GM12878 (cell line): ENCODE results near the gene OR8G5.
"Not testable (repeated sequence)": the region's sequence is repeated elsewhere in the genome, so short reads cannot be mapped to it uniquely, and the experiment has no call there.

Experiments
- CEBPB ChIP-seq, 2 experiments: fragments of 150-350 bp in 1 of 2; IDR thresholded peaks; 2 replicates each; pipeline ENCODE4 v1.6.1; 2012 to 2014; ENCODE audit warnings: low read depth in 2 of 2, low read length in 2 of 2, borderline replicate concordance in 1 of 2, inconsistent platforms in 1 of 2
- FOXM1 ChIP-seq: IDR thresholded peaks from 2 replicates; pipeline ENCODE4 v1.6.1; 2012; ENCODE audit warnings: low read depth, mild to moderate bottlenecking, inconsistent platforms, low read length, moderate library complexity
- HDAC6 ChIP-seq: fragments of 200-600 bp; sonication (generic); IDR thresholded peaks from one replicate; pipeline ENCODE4 v1.8.0; 2017; ENCODE audit warnings: antibody characterized with exemption; ENCODE audit not compliant: unreplicated experiment
- PAX5 ChIP-seq: IDR thresholded peaks from 2 replicates; pipeline ENCODE4 v1.6.1; 2011; ENCODE audit warnings: low read depth, low read length, borderline replicate concordance
- POLR2AphosphoS2 ChIP-seq: IDR thresholded peaks from 2 replicates; pipeline ENCODE4 v1.6.1; 2011; ENCODE audit warnings: low read depth, mild to moderate bottlenecking, low read length, improper control_type of control experiment, moderate library complexity
- RAD51 ChIP-seq: fragments of 450-650 bp; IDR thresholded peaks from 2 replicates; pipeline ENCODE4 v1.6.1; 2016; ENCODE audit warnings: moderate library complexity, mild to moderate bottlenecking, inconsistent platforms
- RELA ChIP-seq: fragments of 450-650 bp; IDR thresholded peaks from 2 replicates; pipeline ENCODE4 v1.8.0; 2014; ENCODE audit warnings: borderline replicate concordance; ENCODE audit not compliant: partially characterized antibody
- TF ChIP-seq, protein P1 (sequence below), 3 experiments: IDR thresholded peaks in 2 of 3; conservative IDR thresholded peaks in 1 of 3; 2 replicates each; pipeline ENCODE4 v1.5.1; 2011; ENCODE audit warnings: low read depth in 3 of 3, low read length in 3 of 3, mild to moderate bottlenecking in 3 of 3, control low read depth in 2 of 3, moderate library complexity in 2 of 3, inconsistent platforms in 1 of 3, mixed read lengths in 1 of 3; ENCODE audit not compliant: control insufficient read depth in 2 of 3, insufficient read depth in 1 of 3; ENCODE audit errors: extremely low read depth in 1 of 3

DNA sequence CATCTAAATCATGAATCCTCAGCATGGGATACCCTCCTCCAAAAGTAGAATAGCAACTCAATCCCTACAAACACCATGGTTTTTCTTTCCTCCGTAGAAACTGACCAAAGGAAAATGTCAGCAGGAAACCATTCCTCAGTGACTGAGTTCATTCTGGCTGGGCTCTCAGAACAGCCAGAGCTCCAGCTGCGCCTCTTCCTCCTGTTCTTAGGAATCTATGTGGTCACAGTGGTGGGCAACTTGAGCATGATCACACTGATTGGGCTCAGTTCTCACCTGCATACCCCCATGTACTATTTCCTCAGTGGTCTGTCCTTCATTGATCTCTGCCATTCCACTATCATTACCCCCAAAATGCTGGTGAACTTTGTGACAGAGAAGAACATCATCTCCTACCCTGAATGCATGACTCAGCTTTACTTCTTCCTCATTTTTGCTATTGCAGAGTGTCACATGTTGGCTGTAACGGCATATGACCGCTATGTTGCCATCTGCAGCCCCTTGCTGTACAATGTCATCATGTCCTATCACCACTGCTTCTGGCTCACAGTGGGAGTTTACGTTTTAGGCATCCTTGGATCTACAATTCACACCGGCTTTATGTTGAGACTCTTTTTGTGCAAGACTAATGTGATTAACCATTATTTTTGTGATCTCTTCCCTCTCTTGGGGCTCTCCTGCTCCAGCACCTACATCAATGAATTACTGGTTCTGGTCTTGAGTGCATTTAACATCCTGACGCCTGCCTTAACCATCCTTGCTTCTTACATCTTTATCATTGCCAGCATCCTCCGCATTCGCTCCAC, 31.4 kb upstream of the OR8G5 start:
- TF ChIP-seq CEBPB (IDR thresholded peaks at IDR 0.05; ENCODE audit: borderline replicate concordance in 1 of 2, low read depth in 2 of 2, low read length in 2 of 2); RAD51; HDAC6; FOXM1; RELA; PAX5; POLR2AphosphoS2: not testable (repeated sequence)
- TF ChIP-seq, protein P1, sequence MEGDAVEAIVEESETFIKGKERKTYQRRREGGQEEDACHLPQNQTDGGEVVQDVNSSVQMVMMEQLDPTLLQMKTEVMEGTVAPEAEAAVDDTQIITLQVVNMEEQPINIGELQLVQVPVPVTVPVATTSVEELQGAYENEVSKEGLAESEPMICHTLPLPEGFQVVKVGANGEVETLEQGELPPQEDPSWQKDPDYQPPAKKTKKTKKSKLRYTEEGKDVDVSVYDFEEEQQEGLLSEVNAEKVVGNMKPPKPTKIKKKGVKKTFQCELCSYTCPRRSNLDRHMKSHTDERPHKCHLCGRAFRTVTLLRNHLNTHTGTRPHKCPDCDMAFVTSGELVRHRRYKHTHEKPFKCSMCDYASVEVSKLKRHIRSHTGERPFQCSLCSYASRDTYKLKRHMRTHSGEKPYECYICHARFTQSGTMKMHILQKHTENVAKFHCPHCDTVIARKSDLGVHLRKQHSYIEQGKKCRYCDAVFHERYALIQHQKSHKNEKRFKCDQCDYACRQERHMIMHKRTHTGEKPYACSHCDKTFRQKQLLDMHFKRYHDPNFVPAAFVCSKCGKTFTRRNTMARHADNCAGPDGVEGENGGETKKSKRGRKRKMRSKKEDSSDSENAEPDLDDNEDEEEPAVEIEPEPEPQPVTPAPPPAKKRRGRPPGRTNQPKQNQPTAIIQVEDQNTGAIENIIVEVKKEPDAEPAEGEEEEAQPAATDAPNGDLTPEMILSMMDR (IDR thresholded peaks at IDR 0.05 in 2 of 3, conservative IDR thresholded peaks at IDR 0.05 in 1 of 3; ENCODE audit: control insufficient read depth in 2 of 3, extremely low read depth in 1 of 3, insufficient read depth in 1 of 3, low read depth in 3 of 3, low read length in 3 of 3), result not testable (repeated sequence)
